Activated naive CD4-positive, alpha-beta T cell treated with anti-CD3 and anti-CD28 coated beads, Interleukin-2, amount 50 U/mL, for 16 hours (primary cell): ENCODE results near the gene PPOX.
A peak's percentile ranks its signal among the peaks of the same experiment; 100 is the strongest.

Source experiments
- DNase-seq: peaks from one replicate; pipeline ENCODE4 v3.0.0-alpha.2; 2020

PPOX gene

DNA sequence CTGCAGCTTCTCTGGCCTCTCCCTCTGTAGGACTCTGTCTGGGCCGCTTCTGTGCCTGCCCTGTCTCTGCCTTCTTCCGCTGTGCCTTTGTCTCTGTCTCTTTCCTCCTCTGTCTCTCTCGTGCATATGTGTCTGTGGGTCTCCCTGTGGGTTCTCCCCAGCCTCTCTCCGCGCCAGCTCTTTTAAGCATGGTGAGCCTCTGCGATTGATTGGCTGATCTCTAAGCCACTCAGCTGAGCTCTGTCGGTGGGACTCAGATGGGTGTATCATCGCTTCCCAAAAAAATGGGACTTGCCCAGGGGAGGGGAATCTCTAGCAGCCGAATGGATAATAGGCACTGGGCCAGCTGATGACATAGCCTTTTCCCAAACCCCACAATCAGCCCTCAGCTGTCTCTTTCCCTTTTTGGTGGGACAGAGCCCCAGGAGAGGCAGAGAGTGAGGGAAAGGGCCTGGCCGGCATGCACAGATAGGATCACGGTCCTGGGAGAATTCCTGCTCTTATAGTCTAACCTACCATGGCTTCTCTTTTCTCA is 32.7 kb downstream of the PPOX start, which contains the start of gene ADAMTS4:
ADAMTS4 (minus strand) TSS at position 158 of the 535 bp plus-strand sequence. CDS start 427 bp downstream, outside the sequence.
- DNase-seq = no peak

DNA sequence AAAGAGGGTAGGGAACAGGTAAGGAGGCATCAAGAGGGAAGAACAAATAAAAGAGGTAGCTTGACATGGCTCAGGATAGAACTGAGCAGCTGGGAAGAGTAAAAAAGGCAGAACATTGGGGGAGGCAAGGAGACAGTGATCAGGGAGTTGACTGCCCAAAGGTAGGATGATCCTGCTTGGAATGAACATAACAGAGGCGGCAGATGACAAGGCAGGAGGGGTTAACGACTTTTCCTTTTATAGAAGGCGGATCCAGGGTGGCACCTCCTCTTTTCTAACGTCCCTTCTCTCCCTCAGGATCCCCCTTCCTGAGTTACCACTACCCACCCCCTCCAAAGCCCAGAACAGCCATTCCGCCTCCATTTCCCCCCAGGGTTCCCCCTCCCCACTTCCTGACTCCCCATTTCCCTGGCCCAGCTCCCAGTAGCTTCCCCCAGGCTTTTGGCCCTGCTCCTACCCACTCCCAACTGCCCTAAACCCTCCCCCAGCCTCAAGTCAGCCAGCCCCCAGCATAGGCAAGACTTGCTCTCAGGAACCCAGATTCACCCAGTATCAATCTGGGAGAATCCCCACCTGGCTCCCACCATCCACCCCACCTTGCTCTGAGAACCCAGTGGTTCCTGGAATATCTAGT is 33.4 kb downstream of the PPOX start:
- no peak for DNase-seq

DNA sequence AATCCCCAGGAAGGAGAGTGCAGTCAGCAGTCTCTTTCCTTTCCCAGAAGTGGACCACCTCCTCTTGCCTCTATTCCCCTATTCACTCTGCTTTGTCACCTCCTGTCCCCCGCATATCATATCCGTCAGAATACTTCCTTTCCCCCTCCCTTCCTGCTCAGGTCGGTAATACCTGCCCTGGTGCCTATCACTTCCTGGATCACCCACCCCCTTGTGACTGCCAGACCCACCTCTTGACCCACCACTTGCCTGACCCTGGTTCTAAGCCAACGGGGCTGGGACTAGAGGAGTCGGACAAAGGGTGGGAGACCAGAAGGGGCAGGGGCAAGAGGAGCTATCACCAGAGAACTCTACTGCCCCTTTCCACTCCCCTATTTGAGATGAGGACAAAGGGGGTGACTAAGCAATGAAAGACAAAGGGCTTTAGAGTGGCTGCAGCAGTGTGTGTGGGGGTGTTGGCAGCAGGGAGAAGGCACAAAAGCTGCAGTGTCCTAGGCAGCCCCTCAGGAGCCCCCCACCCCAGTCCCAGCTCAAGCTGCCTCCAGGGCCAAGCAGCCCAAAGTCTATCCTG is 34.3 kb downstream of the PPOX start:
- DNase-seq = no peak

DNA sequence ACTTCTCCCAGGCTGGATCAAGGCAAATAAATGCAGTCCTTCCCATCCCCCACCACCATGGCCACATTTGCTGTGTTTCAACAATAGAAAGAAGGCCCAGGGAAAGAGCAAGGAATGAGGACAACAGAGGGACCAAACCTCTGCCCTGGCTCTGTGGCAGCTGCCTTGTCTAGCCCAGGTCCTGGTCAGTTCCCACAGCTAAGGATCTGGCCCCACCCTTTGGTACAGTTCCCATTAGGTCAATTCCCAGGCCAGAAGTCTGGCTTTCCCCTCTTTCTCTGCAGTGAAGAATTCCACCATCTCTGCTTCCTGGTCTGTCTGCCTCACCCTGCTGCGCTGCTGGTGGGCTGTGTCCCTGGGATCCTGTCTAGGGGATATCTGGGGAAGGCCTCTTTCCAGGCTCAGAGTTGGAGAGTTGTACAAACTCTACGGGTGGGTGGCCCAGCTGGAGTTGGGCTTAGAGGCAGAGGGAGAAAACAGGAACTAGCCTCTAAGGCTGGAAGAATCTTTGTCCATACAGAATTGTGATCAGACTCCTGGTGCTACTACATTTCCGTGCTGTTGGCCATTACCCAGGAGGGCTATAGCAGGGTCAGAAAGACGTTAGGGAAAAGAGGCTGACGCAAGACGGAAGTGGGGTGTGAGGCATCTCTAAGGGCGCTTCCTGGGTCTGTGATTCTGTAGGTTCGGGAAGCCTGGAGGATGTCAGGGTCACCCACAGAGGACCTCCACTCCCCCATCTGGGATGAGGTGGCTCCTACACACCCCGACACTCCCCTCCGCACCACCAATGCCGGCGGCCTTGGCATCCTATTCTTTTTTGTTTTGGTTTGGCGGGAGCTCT is 35.0 kb downstream of the PPOX start:
- no peak for DNase-seq

DNA sequence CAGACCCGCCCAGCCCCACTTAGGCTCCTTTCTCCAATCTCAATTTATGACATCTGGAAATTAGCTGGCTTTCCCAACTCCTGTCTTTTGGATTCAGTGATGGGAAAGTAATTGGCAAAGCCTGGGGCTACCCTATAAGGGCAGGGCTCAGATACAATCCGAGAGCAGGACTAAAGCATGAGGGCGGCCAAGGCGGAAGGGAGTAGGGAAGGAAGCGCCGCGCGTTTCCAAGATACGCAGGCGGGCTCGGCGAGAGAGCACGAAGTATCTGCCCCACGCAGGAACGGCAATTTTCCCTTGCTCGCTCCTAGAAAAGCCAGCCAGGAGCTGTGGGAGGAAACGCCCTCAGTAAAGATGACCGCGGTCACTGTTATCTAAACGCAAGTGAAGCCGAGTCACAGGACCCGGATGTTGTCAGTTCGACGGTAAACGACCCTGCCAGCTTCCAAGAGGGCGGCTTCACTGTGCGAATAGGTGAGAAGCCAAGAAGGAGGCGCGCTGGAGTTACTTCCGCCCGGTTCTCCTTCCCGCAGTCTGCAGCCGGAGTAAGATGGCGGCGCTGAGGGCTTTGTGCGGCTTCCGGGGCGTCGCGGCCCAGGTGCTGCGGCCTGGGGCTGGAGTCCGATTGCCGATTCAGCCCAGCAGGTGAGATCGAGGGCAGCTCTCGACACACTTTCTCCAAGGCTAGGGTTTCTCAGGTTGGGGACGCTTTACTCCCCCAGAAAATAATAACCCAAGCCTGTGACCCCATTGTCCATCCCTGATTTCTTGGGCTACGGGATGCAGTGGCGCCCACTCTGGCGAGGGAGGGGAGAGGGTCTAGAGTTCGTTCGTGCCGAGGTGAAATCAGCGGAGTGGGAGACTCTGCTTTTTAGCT is 35.8 kb downstream of the PPOX start, which contains the start of gene NDUFS2:
NDUFS2 (plus strand) TSS at position 532 of the 877 bp plus-strand sequence; CDS start at position 551, 19 bp downstream.
- DNase-seq = peak; percentile 94

DNA sequence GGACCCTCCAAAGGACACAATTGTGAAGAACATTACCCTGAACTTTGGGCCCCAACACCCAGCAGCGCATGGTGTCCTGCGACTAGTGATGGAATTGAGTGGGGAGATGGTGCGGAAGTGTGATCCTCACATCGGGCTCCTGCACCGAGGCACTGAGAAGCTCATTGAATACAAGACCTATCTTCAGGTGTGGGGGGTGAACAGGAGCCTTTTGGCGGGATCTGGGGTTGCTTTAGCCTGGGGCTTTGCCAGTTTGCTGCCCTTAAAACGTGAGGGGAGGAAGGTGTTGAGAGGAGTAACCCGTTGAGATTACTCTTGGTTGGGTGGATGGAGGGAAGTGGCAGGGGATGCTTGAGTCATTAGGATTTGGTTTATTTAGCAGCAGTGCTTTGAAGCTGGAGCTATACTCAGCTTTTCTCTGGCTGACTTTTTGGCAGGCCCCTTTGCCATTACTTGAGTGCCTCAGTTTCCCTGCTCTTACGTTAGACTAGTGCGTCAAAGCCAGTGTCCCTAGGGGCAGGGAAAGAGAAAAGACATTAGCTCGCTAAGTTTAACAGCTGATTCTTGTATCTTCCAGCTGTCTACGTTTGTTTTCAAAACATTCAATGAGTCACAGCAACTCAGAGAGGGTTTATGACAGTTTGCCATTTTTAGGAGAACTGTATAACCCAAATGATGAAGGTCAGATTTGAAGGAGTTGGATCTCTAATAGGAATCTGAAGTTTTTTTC is 40.4 kb downstream of the PPOX start:
- DNase-seq = no peak

DNA sequence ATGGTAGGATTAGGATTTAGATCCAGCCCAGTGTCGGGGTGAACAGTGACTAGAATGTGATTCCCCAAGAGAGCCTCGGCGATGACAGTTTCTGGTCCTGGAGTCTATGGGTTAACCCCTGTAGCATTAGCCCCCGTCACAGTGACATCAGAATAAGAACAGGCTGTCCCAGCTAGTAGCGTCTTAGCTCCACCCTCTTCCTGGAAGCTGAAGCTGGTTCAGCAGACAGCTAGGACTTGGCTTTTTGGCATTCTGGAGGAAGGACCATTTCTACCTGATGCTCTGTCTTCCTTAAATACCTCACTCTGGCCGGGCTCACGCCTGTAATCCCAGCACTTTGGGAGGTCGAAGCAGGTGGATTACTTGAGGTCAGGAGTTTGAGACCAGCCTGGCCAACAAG is 40.9 kb downstream of the PPOX start:
- DNase-seq = no peak

DNA sequence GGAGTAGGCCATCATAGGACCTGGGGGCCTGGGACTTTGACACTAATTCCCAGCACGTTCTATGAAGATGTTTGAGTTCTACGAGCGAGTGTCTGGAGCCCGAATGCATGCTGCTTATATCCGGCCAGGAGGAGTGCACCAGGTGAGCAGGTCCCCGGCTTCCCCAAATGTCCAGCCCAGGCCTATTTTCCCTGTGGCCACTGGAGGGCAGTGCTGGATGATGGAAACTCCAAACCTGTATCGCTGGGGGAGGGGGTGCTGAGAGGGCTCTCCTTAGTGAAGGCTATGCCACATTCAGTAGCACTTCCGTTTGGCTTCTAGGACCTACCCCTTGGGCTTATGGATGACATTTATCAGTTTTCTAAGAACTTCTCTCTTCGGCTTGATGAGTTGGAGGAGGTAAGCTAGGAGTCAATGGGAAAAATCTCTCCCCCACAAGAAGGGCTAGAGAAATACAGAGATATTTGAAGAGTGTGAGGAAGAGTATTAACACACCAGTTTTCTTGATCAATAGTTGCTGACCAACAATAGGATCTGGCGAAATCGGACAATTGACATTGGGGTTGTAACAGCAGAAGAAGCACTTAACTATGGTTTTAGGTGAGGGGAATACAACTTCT is 43.7 kb downstream of the PPOX start:
- peak; percentile 77 for DNase-seq

DNA sequence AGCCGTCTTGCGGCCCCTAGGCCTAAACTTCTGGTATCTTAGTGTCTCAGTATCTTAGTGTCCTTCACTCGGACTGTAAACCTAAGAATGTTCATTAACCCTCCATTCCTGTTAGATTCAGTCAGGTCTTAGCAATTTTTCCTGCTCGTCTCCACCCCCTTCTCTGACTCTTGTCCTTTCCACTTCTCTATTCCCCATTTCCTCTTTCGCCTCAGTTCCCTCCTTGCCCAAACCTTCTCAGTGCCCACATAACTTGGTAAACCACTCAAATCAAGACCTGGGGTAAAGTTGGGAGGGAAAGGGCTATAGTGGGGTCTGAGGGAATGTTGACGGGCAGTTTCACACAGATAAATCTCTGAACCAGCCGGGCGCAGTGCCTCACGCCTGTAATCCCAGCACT is 48.1 kb downstream of the PPOX start:
- no peak for DNase-seq

DNA sequence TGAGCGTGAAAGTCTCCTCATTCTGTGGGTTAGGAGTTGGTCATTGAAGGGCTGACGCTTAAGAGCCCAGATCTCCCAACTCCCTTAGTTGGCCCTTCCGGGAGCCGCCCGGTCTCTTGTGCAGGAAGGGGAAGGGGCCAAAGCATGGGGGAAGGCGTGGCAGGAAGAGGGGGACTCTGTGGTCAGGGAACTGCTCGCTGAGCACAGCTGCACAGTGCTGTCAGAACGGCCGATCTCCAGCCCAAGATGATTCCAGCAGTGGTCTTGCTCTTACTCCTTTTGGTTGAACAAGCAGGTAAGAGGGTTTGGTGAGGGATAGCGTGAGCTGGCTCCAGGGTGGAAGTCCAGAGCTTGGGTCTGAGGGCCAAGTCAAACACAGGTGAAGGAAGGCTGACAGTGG is 48.9 kb downstream of the PPOX start, which contains the start of gene FCER1G:
FCER1G (plus strand) TSS at position 220 of the 400 bp plus-strand sequence; CDS start at position 247, 27 bp downstream.
- DNase-seq = no peak

DNA sequence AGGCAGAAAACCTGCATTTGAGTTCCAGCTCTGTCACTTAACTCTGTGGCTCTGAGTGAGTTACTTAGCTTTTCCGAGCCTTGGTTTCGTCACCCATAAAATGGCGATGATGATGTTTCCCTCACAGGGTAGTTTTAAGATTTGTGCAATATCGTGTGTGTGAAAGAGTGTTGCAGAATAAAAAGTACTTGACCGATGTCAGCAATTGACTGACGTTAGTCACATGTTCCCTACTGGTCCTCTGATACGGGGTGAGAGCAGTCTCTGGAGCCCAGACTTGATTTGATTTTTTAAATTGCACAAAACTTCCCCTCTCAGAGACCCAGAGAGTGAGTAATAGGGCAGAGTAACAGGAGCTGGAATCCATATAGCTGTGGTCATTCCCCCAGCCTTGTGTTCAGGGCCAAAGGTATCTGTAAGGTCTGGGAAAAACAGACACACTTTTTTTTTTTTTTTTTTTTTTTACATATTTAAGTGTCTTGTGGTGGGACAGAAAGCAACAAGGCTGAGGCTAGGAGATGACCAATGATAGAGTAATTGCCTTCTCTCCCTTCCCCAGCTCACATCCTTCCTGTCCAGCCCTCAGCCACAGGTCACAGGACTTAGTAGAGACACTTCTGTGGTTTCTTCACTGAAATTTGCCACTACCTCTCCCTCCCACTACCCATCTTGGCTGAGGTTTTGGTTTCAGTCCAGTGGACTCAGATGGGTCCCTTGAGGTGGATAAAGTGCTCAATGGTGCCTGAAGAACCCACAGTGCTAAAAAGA is 50.9 kb downstream of the PPOX start:
- DNase-seq = no peak

DNA sequence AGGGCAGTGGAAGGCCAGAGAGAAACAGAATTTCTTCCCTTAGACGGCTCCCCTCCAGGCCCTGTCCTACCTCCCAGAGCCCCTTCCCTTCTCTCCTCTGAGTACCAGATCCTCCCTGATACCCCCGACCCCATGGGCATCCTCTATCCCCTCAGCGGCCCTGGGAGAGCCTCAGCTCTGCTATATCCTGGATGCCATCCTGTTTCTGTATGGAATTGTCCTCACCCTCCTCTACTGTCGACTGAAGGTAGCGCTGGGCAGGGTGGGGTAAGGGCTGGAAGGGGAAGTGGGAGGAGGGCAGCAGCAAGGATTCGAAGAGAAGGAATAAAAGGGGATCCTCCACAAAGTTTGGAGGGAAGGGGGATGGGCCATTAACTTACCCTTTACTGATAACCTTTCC is 51.6 kb downstream of the PPOX start:
- no peak for DNase-seq

DNA sequence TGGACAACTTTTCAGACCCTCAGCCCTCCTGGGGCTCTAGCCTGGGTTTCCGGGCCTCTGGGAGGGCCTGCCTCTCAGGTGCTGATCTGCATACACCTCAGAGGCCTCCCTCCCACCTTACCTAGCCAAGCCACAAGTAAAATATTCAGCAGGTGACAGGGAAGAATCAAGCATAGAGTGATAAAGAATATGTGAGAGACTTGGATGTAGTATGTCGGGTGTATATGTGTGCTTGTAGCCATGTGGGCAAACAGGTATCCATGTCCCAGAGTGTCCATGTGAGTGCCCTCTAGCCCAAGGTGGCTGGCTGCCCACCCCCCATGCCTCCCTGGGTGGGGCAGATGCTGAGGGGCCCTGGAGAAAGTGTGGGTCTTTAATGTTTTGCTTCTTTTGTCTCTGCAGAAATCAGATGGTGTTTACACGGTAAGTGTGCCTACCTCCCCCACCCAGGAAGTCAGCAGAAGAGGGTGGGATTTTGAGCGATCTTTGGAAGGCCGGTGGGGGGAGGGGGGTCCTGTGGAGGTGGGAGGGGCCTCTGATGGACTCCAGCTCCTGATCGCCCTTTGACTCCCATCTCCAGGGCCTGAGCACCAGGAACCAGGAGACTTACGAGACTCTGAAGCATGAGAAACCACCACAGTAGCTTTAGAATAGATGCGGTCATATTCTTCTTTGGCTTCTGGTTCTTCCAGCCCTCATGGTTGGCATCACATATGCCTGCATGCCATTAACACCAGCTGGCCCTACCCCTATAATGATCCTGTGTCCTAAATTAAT is 52.3 kb downstream of the PPOX start:
- DNase-seq = no peak

DNA sequence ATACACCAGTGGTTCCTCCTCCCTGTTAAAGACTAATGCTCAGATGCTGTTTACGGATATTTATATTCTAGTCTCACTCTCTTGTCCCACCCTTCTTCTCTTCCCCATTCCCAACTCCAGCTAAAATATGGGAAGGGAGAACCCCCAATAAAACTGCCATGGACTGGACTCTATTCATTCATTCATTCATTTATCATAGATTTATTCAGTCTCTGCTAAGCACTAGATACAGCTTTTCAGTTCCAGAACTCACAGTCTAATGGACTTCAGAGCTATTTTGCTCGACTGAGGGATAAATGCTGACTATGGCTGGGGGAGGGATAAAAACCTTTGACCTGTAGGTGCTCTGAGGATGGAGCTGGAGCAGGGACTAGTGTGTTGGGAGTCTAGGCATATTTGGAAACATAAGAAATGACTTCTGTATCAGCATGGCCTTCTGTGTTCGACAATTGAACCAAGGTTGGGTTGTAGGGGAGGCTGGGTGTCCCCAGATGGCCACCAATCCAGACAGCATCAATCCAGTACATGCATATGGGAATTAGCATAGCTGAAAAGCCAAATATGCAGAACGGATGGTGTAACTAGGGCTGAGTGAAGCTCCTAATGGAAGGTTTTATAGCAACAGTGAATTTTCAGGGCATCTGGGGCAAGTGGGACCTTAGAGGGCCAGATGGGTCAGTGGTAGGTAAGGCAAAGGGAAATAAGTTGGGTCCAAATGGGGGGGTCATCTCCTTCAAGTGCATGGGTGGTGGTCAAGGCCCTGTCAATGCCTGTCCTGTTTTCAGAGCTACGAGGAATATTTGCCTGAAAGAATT is 53.1 kb downstream of the PPOX start:
- DNase-seq = no peak

DNA sequence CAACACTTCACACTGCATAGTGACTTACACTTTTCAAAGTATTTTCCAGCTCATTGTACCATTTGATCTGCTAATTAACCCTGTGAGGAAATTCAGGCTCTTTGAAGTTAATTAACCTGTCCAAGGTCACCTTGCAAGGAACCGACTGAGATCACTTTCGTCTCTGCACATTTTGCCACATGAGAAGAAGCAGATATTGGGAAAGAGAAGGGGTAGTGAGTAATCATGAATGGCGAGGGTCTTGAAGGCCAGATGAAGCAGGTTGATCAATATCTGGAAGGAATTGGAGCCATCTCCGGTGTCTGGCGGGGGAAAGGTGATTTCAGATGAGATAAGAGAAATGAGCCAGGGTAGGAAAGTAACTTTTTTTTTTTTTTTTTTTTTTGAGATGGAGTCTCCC is 53.8 kb downstream of the PPOX start:
- DNase-seq = no peak
